Measurements from ENCODE around the gene NOTUM.

GRCh38 chr17:81915331-81915730 is 45.7 kb downstream of the NOTUM start:
- TF ChIP-seq, protein P1, sequence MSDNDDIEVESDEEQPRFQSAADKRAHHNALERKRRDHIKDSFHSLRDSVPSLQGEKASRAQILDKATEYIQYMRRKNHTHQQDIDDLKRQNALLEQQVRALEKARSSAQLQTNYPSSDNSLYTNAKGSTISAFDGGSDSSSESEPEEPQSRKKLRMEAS (IDR thresholded peaks at IDR 0.05), result no peak
- TF ChIP-seq FOSL2 (IDR thresholded peaks at IDR 0.05) (no peak), FOSL2 (CRISPR knock-in tag; IDR thresholded peaks at IDR 0.05) (no peak), JUNB (IDR thresholded peaks at IDR 0.05) (no peak), NFE2L2 (conservative IDR thresholded peaks at IDR 0.05; ENCODE audit: low read length) (no peak), EP300 (IDR thresholded peaks at IDR 0.05) (no peak), SMC3 (IDR thresholded peaks at IDR 0.05) (no peak), KDM1A (IDR thresholded peaks at IDR 0.05; ENCODE audit: low read depth) (no peak), POLR2A (IDR thresholded peaks at IDR 0.05; ENCODE audit: low read length) (no peak)
- TF ChIP-seq, protein P2, sequence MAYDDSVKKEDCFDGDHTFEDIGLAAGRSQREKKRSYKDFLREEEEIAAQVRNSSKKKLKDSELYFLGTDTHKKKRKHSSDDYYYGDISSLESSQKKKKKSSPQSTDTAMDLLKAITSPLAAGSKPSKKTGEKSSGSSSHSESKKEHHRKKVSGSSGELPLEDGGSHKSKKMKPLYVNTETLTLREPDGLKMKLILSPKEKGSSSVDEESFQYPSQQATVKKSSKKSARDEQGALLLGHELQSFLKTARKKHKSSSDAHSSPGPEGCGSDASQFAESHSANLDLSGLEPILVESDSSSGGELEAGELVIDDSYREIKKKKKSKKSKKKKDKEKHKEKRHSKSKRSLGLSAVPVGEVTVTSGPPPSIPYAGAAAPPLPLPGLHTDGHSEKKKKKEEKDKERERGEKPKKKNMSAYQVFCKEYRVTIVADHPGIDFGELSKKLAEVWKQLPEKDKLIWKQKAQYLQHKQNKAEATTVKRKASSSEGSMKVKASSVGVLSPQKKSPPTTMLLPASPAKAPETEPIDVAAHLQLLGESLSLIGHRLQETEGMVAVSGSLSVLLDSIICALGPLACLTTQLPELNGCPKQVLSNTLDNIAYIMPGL (CRISPR knock-in tag; IDR thresholded peaks at IDR 0.05; ENCODE audit: borderline replicate concordance), result no peak
- TF ChIP-seq, protein P3, sequence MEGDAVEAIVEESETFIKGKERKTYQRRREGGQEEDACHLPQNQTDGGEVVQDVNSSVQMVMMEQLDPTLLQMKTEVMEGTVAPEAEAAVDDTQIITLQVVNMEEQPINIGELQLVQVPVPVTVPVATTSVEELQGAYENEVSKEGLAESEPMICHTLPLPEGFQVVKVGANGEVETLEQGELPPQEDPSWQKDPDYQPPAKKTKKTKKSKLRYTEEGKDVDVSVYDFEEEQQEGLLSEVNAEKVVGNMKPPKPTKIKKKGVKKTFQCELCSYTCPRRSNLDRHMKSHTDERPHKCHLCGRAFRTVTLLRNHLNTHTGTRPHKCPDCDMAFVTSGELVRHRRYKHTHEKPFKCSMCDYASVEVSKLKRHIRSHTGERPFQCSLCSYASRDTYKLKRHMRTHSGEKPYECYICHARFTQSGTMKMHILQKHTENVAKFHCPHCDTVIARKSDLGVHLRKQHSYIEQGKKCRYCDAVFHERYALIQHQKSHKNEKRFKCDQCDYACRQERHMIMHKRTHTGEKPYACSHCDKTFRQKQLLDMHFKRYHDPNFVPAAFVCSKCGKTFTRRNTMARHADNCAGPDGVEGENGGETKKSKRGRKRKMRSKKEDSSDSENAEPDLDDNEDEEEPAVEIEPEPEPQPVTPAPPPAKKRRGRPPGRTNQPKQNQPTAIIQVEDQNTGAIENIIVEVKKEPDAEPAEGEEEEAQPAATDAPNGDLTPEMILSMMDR (IDR thresholded peaks at IDR 0.05), result no peak
